Coronary artery (tissue), 2 donors: ENCODE data around the gene LHB.

ENCODE experiments used
- DNase-seq: peaks from one replicate; pipeline ENCODE4 v3.0.0-alpha.2; 2017; ENCODE audit warnings: low spot score
- H3K27ac ChIP-seq, 2 donors: fragments of 200-600 bp; sonication (generic); one replicate each; pipeline ENCODE4 v1.5.1; 2016 to 2019
- H3K4me3 ChIP-seq: fragments of 200-600 bp; sonication (generic); 2 replicates; pipeline ENCODE4 v1.5.1; 2016; ENCODE audit warnings: mild to moderate bottlenecking, moderate library complexity
- CTCF ChIP-seq: fragments of 200-600 bp; sonication (generic); IDR thresholded peaks from one replicate; pipeline ENCODE4 v1.5.1; 2019; ENCODE audit warnings: antibody characterized with exemption

The LHB gene

GRCh38 chr19:48986211-48986610, 30.7 kb downstream of the LHB start:
- no peak overlapping the region for H3K27ac ChIP-seq
- TF ChIP-seq CTCF = no peak
- H3K4me3 ChIP-seq = no peak overlapping the region
- no peak for DNase-seq

GRCh38 chr19:48985711-48986110, 31.2 kb downstream of the LHB start:
- Histone ChIP-seq H3K27ac (no peak overlapping the region), H3K4me3 (no peak overlapping the region)
- TF ChIP-seq CTCF = no peak
- DNase-seq = no peak

- Histone ChIP-seq H3K27ac (no peak overlapping the region), H3K4me3 (no peak overlapping the region)
- no peak for TF ChIP-seq CTCF
- DNase-seq = no peak
Measured at GRCh38 chr19:48982280-48982679, 34.6 kb downstream of the LHB start.

GRCh38 chr19:48977061-48977460, 39.8 kb downstream of the LHB start:
- no peak for TF ChIP-seq CTCF
- no peak overlapping the region for H3K4me3 ChIP-seq
- DNase-seq = no peak
- peak overlapping the region; percentile 4 to 97 for H3K27ac ChIP-seq

DNA sequence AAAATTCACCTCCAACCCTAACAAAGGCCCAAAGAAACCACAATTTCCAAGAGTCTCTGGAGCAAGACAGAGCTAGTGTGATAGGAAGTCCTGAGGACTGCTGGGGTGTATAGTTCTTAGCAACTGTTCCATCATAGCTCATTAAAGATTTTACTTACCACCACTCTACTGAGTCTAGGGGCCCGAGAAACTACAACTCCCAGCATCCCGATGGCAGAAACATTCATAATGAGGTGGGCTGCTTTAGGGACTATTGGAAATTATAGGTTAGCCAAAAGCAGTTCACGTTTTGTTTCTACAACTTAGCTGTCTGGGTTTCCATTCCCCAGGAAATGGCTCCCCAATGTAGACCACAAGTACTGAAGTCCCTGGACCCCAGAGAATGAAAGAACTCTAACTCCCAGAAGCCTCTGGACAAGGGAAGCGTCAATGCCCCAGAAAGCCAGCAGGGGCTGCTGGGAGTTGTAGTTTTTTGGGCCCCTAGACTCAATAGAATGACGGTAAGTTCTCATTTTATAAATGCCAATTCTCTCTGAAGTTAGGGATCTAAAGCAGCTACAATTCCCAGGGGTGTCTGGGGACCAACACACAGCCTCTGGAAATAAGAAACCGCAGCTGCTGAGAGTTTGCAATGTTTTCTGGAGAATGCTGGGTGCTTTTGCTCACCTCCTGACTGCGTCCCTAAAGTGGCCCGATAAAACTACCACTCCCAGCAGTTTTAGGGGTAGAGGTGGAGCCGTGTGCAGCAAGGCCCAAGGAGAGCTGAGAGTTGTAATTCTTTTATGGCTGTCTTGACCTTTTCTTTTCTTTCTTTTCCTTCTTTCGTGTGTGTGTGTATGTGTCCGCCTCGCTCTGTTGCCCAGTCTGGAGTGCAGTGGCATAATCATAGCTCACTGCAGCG, 40.7 kb downstream of the LHB start:
- Histone ChIP-seq H3K27ac (no peak overlapping the region), H3K4me3 (no peak overlapping the region)
- no peak for TF ChIP-seq CTCF
- DNase-seq = no peak

DNA sequence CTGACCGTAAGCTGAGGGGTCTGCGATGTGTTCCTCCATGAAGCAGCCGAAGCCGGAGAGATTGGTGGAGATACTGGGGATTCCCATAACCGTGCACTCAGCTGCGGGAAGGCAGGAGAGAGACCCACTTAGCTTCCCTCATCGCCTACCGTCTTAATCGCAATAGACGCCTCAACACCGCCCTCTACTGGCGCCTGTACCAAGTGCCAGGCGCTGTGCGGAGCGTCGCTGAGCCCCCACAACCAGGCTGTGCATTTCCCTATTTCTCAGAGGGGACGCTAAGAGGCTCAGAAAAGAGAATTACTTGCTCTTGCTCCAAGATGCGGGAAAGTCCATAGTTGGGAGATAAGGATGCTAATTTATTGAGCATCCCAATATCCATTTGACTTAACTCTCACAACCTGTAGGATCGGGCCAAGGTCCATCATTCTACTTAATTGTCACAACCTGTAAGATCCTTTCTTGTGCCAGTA, 45.9 kb downstream of the LHB start:
- Histone ChIP-seq H3K4me3 (no peak overlapping the region), H3K27ac (no peak overlapping the region)
- TF ChIP-seq CTCF = peak; percentile 92
- DNase-seq = no peak

DNA sequence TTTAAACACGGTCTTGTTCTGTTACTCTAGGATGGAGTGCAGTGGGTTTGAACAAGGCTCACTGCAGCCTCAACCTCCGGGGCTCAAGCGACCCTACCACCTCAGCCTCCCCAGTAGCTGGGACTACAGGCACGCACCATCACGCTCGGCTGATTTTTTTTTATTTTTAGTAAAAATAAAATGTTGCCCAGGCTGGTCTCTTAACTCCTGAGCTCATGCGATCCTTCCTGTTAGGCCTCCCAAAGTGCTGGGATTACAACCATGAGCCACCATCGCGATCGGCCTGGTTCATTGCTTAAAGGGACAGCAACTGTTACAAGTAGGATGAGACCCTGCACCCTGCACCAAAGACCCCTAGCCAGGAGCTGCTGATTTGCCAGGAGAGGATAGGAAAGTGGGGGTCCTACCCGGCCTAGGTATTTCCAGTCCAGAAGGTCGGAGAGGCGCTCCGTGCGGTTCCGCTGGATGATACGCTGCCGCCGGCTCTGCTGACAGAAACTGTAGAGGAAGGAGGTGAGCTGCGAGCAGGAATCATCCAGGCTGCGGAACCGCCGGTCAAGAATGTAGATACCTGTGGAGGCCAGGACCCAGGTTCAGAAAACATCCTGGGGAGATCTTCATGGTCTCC, 46.6 kb downstream of the LHB start:
- no peak for TF ChIP-seq CTCF
- H3K4me3 ChIP-seq = no peak overlapping the region
- no peak for DNase-seq
- no peak overlapping the region for H3K27ac ChIP-seq
